ENCODE data around the gene SCG2.

Gene SCG2, protein sequence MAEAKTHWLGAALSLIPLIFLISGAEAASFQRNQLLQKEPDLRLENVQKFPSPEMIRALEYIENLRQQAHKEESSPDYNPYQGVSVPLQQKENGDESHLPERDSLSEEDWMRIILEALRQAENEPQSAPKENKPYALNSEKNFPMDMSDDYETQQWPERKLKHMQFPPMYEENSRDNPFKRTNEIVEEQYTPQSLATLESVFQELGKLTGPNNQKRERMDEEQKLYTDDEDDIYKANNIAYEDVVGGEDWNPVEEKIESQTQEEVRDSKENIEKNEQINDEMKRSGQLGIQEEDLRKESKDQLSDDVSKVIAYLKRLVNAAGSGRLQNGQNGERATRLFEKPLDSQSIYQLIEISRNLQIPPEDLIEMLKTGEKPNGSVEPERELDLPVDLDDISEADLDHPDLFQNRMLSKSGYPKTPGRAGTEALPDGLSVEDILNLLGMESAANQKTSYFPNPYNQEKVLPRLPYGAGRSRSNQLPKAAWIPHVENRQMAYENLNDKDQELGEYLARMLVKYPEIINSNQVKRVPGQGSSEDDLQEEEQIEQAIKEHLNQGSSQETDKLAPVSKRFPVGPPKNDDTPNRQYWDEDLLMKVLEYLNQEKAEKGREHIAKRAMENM

DNA sequence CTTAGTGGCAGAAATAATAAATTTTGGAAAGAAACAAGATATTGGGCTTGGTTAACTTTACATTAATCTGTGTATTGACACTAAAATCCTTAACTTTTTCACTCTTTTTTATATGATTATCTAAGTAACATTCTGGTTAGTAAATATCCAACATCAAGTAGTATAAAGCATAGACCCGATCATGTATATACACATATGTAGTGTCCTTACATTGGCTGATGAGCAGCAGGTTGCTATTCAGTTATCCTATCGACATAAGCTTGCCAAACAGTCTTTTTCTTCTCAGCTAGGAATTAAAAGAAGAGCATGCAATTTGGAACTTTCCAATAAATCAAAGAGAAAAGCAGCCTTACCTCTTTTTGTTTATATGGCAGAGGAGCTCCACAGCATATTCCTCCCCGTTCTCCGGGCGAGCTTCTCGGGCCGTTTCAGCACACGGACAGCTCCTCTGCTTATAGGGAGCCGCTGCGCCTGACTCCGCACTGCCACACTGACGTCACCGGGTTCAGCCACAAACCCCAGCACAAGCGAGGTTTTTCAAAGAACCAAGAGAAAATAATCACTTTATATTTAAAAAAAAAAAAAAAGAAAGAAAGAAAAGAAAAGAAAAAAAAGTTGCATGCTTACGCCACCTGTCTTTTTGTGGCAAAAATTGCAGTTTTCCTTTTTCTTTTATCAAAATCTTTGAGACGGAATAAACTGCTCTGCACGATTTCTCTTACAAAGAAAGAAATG lies at the start of gene SCG2:
Gene SCG2 (minus strand): TSS at position 430 of the 735 bp plus-strand sequence. CDS start 3,079 bp downstream, outside the sequence.
- no peaks in the 10 kb centered on the region for H3K27me3 ChIP-seq (ENCODE audit: insufficient read depth, insufficient read length)
- no peak for TF ChIP-seq YY1 (IDR thresholded peaks at IDR 0.05; ENCODE audit: insufficient read depth, insufficient read length)
- TF ChIP-seq ZNF274 (IDR thresholded peaks at IDR 0.05; ENCODE audit: low read depth, low read length), result no peak
- TF ChIP-seq SUZ12 (IDR thresholded peaks at IDR 0.05; ENCODE audit: extremely low read depth, insufficient read depth, insufficient read length), result no peak
- peaks cover 12% of the 10 kb centered on the region for H3K36me3 ChIP-seq (ENCODE audit: insufficient read depth, insufficient read length, low read length)
- DNase-seq (ENCODE audit: low read depth, low spot score), result peak; percentile 65
- H3K9ac ChIP-seq (ENCODE audit: insufficient read length, low read depth), result no peak within 1 kb of the TSS
- H3K9me3 ChIP-seq (ENCODE audit: insufficient read depth, low read length), result no peaks in the 10 kb centered on the region
- H3K4me1 ChIP-seq (ENCODE audit: insufficient read depth, insufficient read length), result no peaks in the 10 kb centered on the region
- no peak within 1 kb of the TSS for H3K4me3 ChIP-seq (ENCODE audit: insufficient read length, low read depth)

DNA sequence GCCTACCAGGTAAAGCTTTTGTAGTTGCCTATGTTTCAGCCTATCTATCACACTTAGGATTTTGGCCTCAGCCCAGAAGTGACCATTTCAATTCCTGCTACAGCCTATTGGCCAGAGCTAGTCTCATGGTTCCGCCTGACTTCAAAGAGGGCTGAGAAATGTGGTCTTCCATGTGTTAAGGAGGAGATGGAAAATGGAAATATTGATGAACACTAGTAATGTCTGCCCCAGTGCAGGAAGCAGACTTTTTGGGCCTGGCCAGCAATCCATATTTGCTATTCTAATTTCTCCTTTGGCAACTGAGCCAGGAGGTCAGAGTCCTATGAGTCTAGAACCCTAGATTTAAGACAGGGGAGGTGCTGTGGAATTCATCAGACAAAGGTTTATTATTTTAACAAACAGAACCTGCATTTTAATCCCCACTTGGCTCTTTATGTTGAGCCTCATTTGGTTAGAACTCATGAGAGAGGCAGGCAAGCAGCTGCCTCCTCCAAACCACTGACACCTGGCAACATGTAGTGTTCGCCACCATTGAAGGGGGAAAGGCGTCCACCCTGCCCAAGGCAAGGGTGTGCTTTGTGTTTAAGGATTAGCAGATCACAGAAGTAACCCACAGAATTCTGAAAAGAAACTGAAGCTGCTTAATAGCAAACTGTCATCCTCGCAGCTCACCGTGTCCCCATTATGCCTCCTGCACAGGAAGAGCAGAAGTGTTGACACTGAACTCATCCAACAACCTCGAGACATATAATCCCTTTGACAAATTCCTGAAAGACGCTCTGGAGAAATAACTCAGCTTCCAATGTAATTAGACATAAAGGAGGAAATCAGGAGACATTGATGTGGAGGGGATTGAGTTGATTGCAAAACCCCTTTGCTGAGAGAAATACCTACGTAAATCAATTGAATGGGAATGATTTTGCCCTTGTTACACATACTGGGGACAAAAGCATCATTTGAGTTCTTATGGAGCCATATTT lies 47.7 kb upstream of the SCG2 start:
- H3K4me3 ChIP-seq (ENCODE audit: insufficient read length, low read depth), result no peak overlapping the region
- H3K9ac ChIP-seq (ENCODE audit: insufficient read length, low read depth), result no peak overlapping the region
- no peaks in the 10 kb centered on the region for H3K36me3 ChIP-seq (ENCODE audit: insufficient read depth, insufficient read length, low read length)
- TF ChIP-seq SUZ12 (IDR thresholded peaks at IDR 0.05; ENCODE audit: extremely low read depth, insufficient read depth, insufficient read length) (no peak), ZNF274 (IDR thresholded peaks at IDR 0.05; ENCODE audit: low read depth, low read length) (no peak), YY1 (IDR thresholded peaks at IDR 0.05; ENCODE audit: insufficient read depth, insufficient read length) (no peak)
- 0 out of 2 replicates have a peak, but pooled peaks cover 5% of the 10 kb centered on the region for H3K9me3 ChIP-seq (ENCODE audit: insufficient read depth, low read length)
- H3K4me1 ChIP-seq (ENCODE audit: insufficient read depth, insufficient read length), result no peaks in the 10 kb centered on the region
- no peaks in the 10 kb centered on the region for H3K27me3 ChIP-seq (ENCODE audit: insufficient read depth, insufficient read length)
- no peak for DNase-seq (ENCODE audit: low read depth, low spot score)

DNA sequence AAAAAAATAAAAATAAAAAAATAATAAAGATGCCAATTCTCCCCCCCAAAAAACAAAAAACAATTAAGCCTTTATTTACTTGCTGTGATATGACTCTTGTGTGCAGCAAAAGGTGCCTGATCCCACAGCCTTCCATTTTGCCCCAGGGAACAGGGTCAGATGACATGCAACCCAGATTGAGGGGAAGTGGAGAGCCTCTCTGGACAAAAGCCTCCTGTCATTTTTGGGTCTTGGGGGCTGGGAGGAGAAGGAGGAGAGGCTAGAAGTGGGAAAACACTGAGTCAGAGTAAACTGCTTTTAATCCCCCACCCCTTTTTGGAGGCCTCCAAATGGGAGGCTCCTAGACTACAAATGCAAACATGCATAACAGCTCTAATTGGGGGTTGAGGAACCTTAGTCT lies 46.6 kb upstream of the SCG2 start:
- H3K27me3 ChIP-seq (ENCODE audit: insufficient read depth, insufficient read length), result no peaks in the 10 kb centered on the region
- H3K4me1 ChIP-seq (ENCODE audit: insufficient read depth, insufficient read length), result no peaks in the 10 kb centered on the region
- no peak for TF ChIP-seq ZNF274 (IDR thresholded peaks at IDR 0.05; ENCODE audit: low read depth, low read length)
- DNase-seq (ENCODE audit: low read depth, low spot score), result no peak
- H3K36me3 ChIP-seq (ENCODE audit: insufficient read depth, insufficient read length, low read length), result no peaks in the 10 kb centered on the region
- no peak overlapping the region for H3K9ac ChIP-seq (ENCODE audit: insufficient read length, low read depth)
- H3K4me3 ChIP-seq (ENCODE audit: insufficient read length, low read depth), result no peak overlapping the region
- 0 out of 2 replicates have a peak, but pooled peaks cover 5% of the 10 kb centered on the region for H3K9me3 ChIP-seq (ENCODE audit: insufficient read depth, low read length)

GRCh38 chr2:223647258-223647952 lies 45.2 kb upstream of the SCG2 start:
- no peaks in the 10 kb centered on the region for H3K36me3 ChIP-seq (ENCODE audit: insufficient read depth, insufficient read length, low read length)
- H3K9me3 ChIP-seq (ENCODE audit: insufficient read depth, low read length), result 0 out of 2 replicates have a peak, but pooled peaks cover 5% of the 10 kb centered on the region
- TF ChIP-seq YY1 (IDR thresholded peaks at IDR 0.05; ENCODE audit: insufficient read depth, insufficient read length), result no peak
- TF ChIP-seq SUZ12 (IDR thresholded peaks at IDR 0.05; ENCODE audit: extremely low read depth, insufficient read depth, insufficient read length), result no peak
- TF ChIP-seq ZNF274 (IDR thresholded peaks at IDR 0.05; ENCODE audit: low read depth, low read length), result no peak
- no peak overlapping the region for H3K4me3 ChIP-seq (ENCODE audit: insufficient read length, low read depth)
- no peak overlapping the region for H3K9ac ChIP-seq (ENCODE audit: insufficient read length, low read depth)
- no peaks in the 10 kb centered on the region for H3K27me3 ChIP-seq (ENCODE audit: insufficient read depth, insufficient read length)
- H3K4me1 ChIP-seq (ENCODE audit: insufficient read depth, insufficient read length), result no peaks in the 10 kb centered on the region
- DNase-seq (ENCODE audit: low read depth, low spot score), result no peak

- no peaks in the 10 kb centered on the region for H3K27me3 ChIP-seq (ENCODE audit: insufficient read depth, insufficient read length)
- H3K9ac ChIP-seq (ENCODE audit: insufficient read length, low read depth), result no peak overlapping the region
- TF ChIP-seq YY1 (IDR thresholded peaks at IDR 0.05; ENCODE audit: insufficient read depth, insufficient read length) (no peak), ZNF274 (IDR thresholded peaks at IDR 0.05; ENCODE audit: low read depth, low read length) (no peak), SUZ12 (IDR thresholded peaks at IDR 0.05; ENCODE audit: extremely low read depth, insufficient read depth, insufficient read length) (no peak)
- no peak overlapping the region for H3K4me3 ChIP-seq (ENCODE audit: insufficient read length, low read depth)
- DNase-seq (ENCODE audit: low read depth, low spot score), result no peak
- no peaks in the 10 kb centered on the region for H3K4me1 ChIP-seq (ENCODE audit: insufficient read depth, insufficient read length)
- H3K9me3 ChIP-seq (ENCODE audit: insufficient read depth, low read length), result peaks cover 5% of the 10 kb centered on the region; the same call in 1 of the 2 replicates
- no peaks in the 10 kb centered on the region for H3K36me3 ChIP-seq (ENCODE audit: insufficient read depth, insufficient read length, low read length)
These were observed 42.0 kb upstream of the SCG2 start for GRCh38 chr2:223644136-223644535.

GRCh38 chr2:223643309-223643708 lies 41.1 kb upstream of the SCG2 start:
- DNase-seq (ENCODE audit: low read depth, low spot score), result no peak
- TF ChIP-seq SUZ12 (IDR thresholded peaks at IDR 0.05; ENCODE audit: extremely low read depth, insufficient read depth, insufficient read length), result no peak

More at GRCh38 chr2:223643309-223643708, 41.1 kb upstream of the SCG2 start:
- Histone ChIP-seq H3K9ac (ENCODE audit: insufficient read length, low read depth) (no peak overlapping the region), H3K4me1 (ENCODE audit: insufficient read depth, insufficient read length) (no peaks in the 10 kb centered on the region), H3K36me3 (ENCODE audit: insufficient read depth, insufficient read length, low read length) (no peaks in the 10 kb centered on the region), H3K9me3 (ENCODE audit: insufficient read depth, low read length) (peaks cover 11% of the 10 kb centered on the region), H3K4me3 (ENCODE audit: insufficient read length, low read depth) (no peak overlapping the region), H3K27me3 (ENCODE audit: insufficient read depth, insufficient read length) (no peaks in the 10 kb centered on the region)

All from NT2/D1 (cell line).